HL-60 (cell line): ENCODE results near the gene CFAP65.

Experiments
- DNase-seq, 2 experiments: peaks; one replicate each; pipeline ENCODE4 v3.0.0-alpha.2; 2010 to 2020; ENCODE audit warnings: low read depth in 1 of 2, low spot score in 1 of 2
- H3K27ac ChIP-seq: fragments of 250-450 bp; sonication (Bioruptor Pico); replicated peaks from 2 replicates; pipeline ENCODE4 v1.5.1; 2020; ENCODE audit warnings: mild to moderate bottlenecking, moderate library complexity
- H3K27me3 ChIP-seq: fragments of 250-450 bp; sonication (Bioruptor Pico); 2 replicates; pipeline ENCODE4 v1.5.1; 2021; ENCODE audit warnings: mild to moderate bottlenecking, moderate library complexity; ENCODE audit not compliant: insufficient read depth, poor library complexity, severe bottlenecking
- H3K4me3 ChIP-seq: replicated peaks from 2 replicates; pipeline ENCODE4 v1.5.1; 2011; ENCODE audit warnings: mild to moderate bottlenecking, control low read depth, low read length; ENCODE audit not compliant: insufficient read depth
- CTCF ChIP-seq: IDR thresholded peaks from one replicate; pipeline ENCODE4 v1.5.1; 2011; ENCODE audit warnings: low read length, control low read depth, inconsistent platforms; ENCODE audit not compliant: insufficient read depth
- GABPA ChIP-seq: IDR thresholded peaks from 2 replicates; pipeline ENCODE4 v1.6.1; 2012; ENCODE audit warnings: low read depth
- POLR2AphosphoS5 ChIP-seq: IDR thresholded peaks from 2 replicates; pipeline ENCODE4 v1.6.1; 2012; ENCODE audit warnings: low read depth
- REST ChIP-seq: IDR thresholded peaks from 2 replicates; pipeline ENCODE4 v1.6.1; 2012; ENCODE audit warnings: low read depth; ENCODE audit not compliant: insufficient replicate concordance
- SPI1 ChIP-seq: IDR thresholded peaks from 2 replicates; pipeline ENCODE4 v1.6.1; 2012; ENCODE audit warnings: low read depth, mild to moderate bottlenecking, borderline replicate concordance

CFAP65 gene

GRCh38 chr2:218983934-218984238 is 57.4 kb downstream of the CFAP65 start:
- H3K27me3 ChIP-seq, result peaks cover 79% of the 10 kb centered on the region
- no peak overlapping the region for H3K4me3 ChIP-seq
- no peak for DNase-seq
- H3K27ac ChIP-seq, result no peak overlapping the region
- no peak for TF ChIP-seq POLR2AphosphoS5
- TF ChIP-seq REST, result no peak
- no peak for TF ChIP-seq SPI1
- TF ChIP-seq CTCF, result no peak

- Histone ChIP-seq H3K27me3 (peaks cover 74% of the 10 kb centered on the region), H3K4me3 (no peak overlapping the region)
These were observed 57.9 kb downstream of the CFAP65 start for GRCh38 chr2:218983263-218983933.

More at GRCh38 chr2:218983263-218983933, 57.9 kb downstream of the CFAP65 start:
- H3K27ac ChIP-seq, result no peak overlapping the region
- no peak for DNase-seq
- TF ChIP-seq GABPA, result no peak
- TF ChIP-seq POLR2AphosphoS5, result no peak
- TF ChIP-seq SPI1, result no peak
- no peak for TF ChIP-seq CTCF
- no peak for TF ChIP-seq REST
